Fibroblast of skin of scalp (primary cell): ENCODE data around the gene IGSF11.
A peak's percentile ranks its signal among the peaks of the same experiment; 100 is the strongest.
"Not testable (repeated sequence)": the region's sequence is repeated elsewhere in the genome, so short reads cannot be mapped to it uniquely, and the experiment has no call there.

Experiments
- DNase-seq: peaks from one replicate; pipeline ENCODE4 v3.0.0-alpha.2; 2013

The IGSF11 gene

GRCh38 chr3:118988198-118989130 lies 46.2 kb downstream of the IGSF11 start:
- no peak for DNase-seq

GRCh38 chr3:118987477-118987876 lies 47.2 kb downstream of the IGSF11 start:
- peak; percentile 10 for DNase-seq

DNA sequence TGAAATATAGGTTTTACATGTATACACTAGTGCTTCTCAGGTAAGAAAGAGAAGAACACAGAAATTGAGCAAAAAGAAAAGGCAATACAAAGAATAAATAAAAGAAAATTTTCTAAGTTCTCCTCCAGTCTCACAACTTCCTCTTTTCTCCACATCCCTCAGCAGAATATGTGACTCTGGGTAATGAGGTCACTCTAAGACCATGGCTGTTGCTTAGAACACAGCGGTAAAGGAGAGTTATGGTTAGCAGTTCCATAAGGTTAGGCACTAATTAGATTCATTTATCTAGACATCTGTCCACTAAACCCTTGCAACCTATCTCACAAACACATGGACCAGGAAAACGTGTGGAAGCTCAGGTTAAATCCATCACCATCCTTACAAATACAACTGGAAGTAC lies 47.9 kb downstream of the IGSF11 start:
- no peak for DNase-seq

DNA sequence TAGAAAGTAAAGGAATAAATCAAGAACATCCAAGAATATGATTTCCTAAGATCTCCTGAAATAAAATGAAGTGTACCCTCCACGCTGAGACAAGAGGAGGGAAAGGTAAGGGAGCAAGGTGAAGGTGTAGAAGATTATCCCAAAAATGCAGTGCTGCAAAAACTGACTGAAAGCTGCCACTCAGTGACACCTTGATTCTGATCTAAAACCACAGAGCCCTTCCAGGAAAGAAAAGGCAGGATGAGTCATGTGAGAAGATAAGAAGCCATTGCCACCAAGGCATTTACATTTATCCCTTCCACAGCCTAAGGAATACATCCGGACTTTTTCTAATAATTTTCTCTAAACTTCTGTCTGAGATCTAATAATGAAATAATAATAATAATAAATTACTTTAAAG lies 49.9 kb downstream of the IGSF11 start:
- DNase-seq, result no peak

DNA sequence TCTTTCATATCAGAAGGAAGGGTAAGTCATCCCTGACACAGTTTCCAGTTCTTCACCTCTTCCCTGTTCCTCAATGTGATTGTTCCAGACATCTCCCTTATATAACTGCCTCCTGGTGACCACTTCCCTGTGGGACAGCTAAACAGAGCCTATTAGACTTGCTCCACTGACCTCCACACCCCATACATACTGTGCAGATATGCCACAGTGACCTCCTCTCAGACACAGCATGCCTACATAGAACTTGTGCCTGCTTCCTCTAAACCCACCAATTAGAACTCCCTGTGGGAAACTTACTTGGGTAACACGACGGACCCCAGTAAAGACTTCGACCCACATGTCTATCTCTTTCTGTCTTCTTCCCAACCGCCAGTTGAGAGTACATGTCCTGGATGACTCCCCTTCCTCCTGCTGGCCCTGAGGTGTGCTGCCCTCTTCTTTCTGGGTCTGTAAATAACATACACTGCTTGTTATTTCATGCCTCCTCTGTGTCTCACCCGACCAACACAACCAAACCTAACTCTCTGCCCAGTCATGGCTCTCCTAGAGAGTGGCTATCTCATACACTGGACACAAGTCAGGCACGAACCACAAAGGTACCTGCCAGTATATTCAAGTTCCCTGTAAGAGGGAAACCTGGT lies 53.0 kb downstream of the IGSF11 start:
- DNase-seq, result no peak

DNA sequence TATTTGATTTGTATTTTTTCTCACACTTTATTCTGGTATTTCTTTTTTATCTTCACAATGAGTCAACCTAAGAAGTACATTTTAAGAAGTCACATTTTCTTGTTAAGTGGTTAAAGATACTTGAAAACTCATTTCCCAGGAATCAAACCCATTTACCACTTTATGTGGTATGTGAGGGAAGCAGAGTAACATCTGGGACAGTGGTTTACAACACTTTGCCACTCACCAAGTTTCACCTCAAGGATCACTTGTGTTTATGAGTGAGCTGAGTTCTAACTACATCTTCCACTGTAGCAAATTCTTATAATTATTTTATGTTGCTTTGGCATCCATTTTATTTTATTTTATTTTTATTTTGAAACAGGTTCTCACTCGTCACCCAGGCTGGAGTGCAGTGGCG lies 53.8 kb downstream of the IGSF11 start:
- no peak for DNase-seq

DNA sequence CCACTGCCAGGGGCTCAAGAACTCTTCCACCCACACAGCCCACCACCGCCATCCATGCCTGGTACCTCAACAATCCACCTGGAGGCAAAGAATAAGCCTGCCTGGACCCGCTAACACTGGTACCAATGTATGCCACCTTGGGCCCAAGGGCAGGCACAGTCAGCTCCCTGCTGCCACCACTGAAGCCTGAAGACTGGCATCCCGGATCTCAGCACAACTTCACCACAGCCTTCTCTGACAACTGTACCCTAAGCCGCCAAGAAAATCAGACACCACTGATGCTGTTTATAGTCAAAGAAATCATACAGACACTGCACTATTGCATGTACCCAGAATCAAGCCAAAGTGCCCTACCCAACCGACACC lies 56.3 kb downstream of the IGSF11 start:
- DNase-seq, result no peak

DNA sequence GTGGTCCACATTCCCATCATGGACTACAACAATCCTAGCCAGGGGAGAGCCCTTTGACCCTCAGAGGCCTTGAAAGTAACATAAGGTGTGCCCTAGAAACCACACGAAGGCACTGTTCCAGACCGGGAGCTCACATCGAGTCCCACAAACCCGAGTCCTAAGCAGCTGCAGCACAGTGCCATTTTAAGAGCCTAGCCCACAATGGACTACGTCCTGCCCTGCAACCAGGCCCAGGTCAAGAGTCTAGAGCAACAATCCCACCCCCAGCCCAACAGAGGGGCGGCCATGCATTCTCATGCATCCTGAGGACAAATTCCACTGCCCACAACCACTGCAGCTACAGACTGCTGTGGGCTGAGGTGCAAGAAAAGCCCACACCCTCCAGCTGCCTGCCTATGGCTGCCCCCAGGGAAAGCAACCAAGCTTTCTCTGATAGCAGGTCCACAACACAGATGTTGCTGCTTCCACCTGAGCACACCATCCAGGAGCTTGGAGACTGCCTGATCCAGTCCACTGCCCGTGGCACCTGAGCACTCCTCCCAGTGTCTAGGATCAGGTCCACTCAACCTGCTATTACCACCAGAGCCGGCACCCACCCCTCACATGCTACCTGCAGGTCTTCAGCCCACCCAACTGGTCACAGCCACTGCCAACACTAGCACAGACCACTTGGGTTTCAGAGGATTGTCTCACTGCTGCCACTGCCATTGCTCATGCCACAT lies 56.8 kb downstream of the IGSF11 start:
- DNase-seq, result no peak

- DNase-seq, result no peak
Observed at GRCh38 chr3:118977118-118977517, 57.5 kb downstream of the IGSF11 start.

DNA sequence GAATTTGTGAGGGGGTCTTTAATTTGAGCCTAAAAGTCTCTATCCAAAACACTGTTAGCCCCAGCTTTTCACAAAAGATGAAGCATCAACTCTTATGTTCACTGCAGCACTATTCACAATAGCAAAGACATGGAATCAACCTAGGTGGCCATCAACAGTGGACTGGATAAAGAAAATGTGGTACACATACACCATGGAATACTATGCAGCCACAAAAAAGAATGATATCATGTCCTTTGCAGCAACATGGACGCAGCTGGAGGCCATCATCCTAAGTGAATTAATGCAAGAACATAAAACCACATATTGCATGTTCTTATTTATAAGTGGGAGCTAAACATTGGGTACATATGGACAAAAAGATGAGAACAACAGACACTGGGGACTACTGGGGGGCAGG lies 59.2 kb downstream of the IGSF11 start:
- not testable (repeated sequence) for DNase-seq

GRCh38 chr3:118974356-118975097 lies 60.1 kb downstream of the IGSF11 start:
- no peak for DNase-seq

DNA sequence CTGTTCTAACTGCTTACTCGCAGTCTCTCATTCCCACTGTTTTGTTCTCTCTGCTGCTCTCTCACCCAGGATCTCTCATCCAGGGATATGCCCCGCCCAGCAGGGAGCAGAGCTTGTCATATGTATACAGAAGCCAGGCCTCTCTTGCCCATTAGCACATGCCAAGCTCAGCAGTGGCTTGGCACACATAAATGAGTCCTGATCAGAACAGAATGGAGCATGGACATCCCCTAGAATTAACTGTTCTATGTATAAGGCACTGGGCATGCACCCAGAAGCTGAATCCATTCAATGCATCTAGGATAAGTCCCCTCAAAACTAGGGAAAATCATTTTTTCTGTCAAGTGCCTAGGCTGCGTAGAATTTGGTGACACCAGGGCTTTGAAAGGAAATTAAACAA lies 61.6 kb downstream of the IGSF11 start:
- no peak for DNase-seq

DNA sequence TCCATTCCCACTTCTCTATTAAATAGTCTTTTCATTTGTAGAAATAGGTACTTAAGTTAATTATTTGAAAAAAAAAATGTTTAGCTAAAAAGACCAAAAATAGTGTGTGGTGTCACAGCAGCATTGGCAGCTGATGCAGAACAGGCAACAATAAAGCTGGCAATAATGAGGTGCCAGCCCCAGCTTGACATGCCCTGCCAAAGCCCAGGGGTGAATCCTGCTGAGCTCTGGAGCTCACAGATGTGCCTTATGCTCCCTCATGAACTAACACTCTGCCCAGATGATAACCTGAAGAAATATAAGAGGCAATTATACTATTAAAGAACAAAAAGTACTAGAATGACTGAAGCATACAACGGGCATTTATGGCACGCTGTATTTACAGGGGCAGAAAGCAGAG lies 63.8 kb downstream of the IGSF11 start:
- DNase-seq, result no peak

- no peak for DNase-seq
Observed at GRCh38 chr3:118968640-118969039, 66.0 kb downstream of the IGSF11 start.

DNA sequence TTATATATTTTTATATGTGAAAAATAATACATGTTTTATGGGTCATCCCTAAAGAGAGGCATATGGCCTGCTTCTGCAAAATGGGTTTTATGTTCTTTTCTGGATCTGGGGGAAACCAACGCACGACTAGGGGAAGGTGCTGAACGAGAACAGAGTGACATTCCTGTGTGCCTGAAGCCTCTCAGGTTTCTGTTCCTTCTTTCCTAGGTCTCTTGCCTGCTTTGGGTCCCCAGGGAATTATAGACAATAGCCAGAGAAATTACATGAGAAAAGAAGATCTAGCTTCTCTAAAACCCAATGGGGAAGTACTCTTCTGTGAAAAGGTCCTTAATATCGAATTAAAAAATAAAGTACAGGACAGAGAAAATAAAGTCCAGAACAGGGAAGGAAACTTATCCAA lies 66.5 kb downstream of the IGSF11 start:
- DNase-seq, result no peak

GRCh38 chr3:118966700-118967099 lies 67.9 kb downstream of the IGSF11 start:
- DNase-seq, result no peak

GRCh38 chr3:118963711-118964110 lies 70.9 kb downstream of the IGSF11 start:
- DNase-seq, result no peak

DNA sequence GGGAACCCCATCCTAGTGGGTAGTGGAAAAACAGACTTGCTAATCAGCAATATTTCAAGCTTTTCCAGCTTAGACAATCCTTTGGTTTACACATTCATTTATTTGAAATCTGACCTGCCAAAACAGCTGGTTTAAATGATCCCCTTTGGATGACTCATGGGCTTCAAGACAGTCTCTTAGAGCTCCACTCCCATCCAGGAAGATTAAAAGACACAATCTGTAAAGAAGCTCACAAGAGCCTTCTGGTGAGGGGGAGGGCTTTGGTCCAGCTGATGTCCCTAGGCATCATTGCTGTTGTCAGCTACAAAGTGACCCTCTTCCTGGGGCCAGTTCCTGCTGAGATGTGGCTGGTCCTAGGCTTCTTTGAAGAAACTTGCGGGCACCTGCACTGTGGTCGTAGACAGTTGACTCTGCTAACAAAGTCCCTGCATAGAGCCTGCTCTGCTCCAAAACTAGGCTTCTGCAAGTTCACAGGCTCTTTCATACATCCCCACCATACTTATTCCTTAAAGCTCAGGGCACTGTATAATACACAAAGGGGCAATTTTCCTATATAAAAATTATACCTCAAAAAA lies 73.7 kb downstream of the IGSF11 start:
- DNase-seq, result peak; percentile 1

DNA sequence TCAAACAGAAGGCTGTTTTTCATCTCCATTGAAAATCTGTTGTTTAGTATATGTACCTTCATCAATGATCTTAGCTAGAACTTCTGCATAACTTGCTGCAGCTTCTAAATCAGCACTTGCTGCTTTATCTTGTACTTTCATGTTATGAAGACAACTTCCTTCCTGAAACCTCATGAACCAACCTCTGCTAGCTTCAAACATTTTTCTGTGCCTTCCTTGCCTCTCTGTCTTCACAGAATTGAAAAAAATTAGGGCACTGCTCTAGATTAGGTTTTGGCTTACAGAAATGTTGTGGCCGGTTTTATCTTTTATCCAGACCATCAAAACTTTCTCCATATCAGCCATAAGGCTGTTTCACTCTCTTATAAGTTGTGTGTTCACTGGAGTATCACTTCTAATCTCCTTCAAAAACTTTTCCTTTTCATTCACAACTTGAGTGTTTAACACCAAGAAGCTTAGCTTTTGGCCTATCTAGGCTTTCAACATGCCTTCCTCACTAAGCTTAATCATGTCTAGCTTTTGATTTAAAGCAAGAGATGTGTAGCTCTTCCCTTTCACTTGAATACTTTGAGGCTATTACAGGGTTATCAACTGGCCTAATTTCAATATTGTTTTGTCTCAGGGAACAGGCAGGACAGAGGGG lies 78.6 kb downstream of the IGSF11 start:
- no peak for DNase-seq

GRCh38 chr3:118951089-118951488 lies 83.6 kb downstream of the IGSF11 start:
- DNase-seq, result no peak

DNA sequence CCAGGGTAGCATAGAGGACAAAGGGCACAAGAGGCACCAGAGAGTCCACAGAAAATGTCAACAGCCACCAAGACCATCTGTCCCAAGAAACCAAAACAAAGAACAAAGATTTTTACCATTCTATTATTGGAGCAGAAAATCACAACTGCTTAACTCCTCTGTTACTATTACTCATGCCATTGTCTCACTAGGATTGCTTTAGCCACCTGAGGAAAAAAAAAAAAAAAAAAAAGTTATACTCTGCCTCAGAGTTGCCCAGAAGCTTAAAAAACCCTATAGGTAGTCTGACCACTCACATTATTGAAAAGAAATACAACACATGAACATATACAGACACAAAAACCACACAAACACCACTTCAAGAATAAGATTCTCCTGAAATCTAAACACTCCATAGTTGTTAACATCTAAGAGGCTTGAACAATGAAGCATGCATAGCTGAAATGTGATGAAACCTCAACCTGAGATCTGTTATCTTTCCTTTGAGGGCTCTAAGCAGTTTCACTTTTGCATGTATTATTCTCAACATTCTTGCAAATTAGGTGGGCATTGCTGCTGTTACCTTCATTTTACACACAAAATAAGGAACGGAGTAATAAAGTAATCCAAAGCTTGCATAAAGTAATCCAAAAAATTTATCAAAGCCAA lies 85.4 kb downstream of the IGSF11 start:
- no peak for DNase-seq
